GOT3 (cell line): Measurements from ENCODE around the gene ARHGAP36.

Experiments
- DNase-seq: peaks from one replicate; lab custom pipeline; 2025; ENCODE audit warnings: mixed read lengths; lab: John Stamatoyannopoulos, UW

Gene ARHGAP36

GRCh38 chrX:131072871-131073571 lies 14.9 kb downstream of the ARHGAP36 start:
- DNase-seq, result no peak

DNA sequence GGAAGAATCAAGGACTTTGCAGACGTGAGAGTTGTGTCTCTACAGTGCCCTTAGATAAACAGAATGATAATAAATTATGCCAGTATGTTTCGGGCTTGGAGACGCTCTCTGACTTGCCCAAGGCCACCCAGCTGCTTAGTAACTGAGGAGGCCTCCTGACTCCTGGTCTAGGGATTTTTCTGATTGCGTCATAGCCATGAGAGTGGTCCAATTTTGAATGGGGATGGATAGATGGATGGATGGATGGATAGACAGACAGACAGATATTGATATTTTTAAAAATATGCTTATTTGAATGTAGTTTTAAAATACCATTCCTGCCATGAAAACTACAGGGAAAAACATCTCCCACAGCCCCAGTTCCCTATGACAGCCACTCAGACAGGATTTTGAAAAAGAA lies 15.5 kb downstream of the ARHGAP36 start:
- no peak for DNase-seq

- DNase-seq, result no peak
Observed at GRCh38 chrX:131081772-131082740, 23.9 kb downstream of the ARHGAP36 start.

- DNase-seq, result no peak
Observed at GRCh38 chrX:131083510-131084142, 25.5 kb downstream of the ARHGAP36 start.

DNA sequence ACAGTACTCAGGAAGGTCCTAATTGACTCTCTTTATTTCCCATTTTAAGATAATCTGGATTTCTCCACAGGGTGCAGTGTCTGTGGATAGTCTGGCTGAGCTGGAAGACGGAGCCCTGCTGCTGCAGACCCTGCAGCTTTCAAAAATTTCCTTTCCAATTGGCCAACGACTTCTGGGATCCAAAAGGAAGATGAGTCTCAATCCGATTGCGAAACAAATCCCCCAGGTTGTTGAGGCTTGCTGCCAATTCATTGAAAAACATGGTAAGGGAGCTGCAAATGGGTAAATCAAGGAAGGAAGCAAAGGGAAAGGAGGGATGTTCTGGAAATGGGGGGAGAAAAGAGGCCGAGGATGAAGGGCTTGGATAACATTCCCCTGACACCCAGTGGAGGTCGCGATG lies 26.0 kb downstream of the ARHGAP36 start:
- no peak for DNase-seq

DNA sequence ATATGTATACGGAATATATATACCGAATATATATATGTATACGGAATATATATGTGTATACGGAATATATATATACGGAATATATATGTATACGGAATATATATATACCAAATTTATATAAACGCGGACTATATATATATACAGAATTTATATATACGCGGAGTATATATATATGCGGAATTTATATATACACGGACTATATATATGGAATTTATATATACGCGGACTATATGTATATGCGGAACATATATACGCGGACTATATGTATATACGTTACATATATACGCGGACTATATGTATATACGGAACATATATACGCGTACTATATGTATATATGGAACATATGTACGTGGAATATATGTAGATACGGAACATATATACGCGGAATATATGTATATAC lies 78.6 kb downstream of the ARHGAP36 start:
- DNase-seq, result no peak

GRCh38 chrX:131139072-131139471 lies 80.9 kb downstream of the ARHGAP36 start:
- no peak for DNase-seq
